ENCODE data around the gene MAFG. TPM values are rescaled to one million over a fixed set of nuclear protein-coding genes. Genes with fewer than 3 reads are reported as not detected.

Gene MAFG
- total and polyA plus RNA-seq, 2 experiments from 2014 or later, result 17.2 to 33.4 TPM

DNA sequence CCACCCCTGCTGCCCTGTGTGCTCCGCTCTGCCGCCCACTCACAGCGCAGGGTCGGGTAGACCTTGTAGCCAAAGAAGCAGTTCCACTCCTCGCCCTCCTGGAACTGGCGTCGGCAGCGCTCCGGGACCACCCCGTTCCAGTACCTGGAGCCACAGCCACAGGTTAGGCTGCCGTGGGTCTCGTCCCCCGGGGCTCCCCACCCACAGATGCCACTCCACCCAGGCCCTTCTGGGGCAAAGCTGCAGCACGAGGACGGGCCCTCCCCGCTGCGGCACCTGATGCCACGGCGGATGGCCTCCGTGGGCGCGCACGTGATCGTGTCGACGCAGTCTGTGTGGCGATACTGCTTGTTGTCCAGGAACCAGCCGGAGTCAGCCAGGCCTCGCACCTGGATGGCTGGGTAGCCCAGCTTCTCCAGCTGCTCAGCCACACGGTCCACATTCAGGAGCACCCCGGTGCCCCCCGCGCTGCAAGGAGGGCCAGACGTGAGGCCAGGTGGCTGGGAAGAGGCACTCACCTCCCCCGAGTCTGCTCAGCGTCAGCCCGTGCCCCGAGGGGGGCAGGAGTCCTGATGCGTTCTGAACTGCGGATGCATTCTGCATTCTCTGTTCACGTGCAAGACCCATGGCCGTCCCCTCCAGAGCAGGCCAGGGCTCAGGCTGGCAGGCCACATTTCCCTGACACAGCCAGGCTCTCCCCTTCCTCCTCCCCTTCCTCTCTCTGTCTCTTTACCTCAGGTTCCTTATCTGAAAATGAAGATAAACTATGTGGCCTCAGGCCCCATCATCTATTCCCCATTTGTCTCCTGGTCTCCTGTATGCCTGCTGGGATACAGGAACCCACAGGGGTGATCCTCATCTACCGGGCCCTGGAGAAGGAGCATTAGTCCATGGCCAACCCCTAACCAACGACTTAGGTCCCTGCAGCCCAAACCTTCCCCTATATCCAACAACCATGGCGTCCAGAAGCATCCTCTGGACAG lies 29.4 kb upstream of the MAFG start:
- no peak overlapping the region for H3K4me3 ChIP-seq
- Mint-ChIP-seq H3K4me3 (no peak overlapping the region), H3K9me3 (peaks cover 3% of the 10 kb centered on the region; the same call in 1 of the 3 replicates), H3K27me3 (ENCODE audit: insufficient read depth, low read depth, poor library complexity) (peaks cover 41% of the 10 kb centered on the region), H3K36me3 (ENCODE audit: low read depth) (no peaks in the 10 kb centered on the region; the same call in 2 of the 3 replicates), H3K4me1 (no peaks in the 10 kb centered on the region; the same call in 2 of the 3 replicates), H3K27ac (no peak overlapping the region)
- no peak overlapping the region for H2AFZ ChIP-seq
- no peaks in the 10 kb centered on the region for H3F3A ChIP-seq (replicated peaks; ENCODE audit: low read depth)
- DNase-seq (ENCODE audit: low spot score) (no peak), ATAC-seq (no peak)
- no peak for TF ChIP-seq JUNB (IDR thresholded peaks at IDR 0.05; ENCODE audit: unreplicated experiment)
- TF ChIP-seq, protein P1, sequence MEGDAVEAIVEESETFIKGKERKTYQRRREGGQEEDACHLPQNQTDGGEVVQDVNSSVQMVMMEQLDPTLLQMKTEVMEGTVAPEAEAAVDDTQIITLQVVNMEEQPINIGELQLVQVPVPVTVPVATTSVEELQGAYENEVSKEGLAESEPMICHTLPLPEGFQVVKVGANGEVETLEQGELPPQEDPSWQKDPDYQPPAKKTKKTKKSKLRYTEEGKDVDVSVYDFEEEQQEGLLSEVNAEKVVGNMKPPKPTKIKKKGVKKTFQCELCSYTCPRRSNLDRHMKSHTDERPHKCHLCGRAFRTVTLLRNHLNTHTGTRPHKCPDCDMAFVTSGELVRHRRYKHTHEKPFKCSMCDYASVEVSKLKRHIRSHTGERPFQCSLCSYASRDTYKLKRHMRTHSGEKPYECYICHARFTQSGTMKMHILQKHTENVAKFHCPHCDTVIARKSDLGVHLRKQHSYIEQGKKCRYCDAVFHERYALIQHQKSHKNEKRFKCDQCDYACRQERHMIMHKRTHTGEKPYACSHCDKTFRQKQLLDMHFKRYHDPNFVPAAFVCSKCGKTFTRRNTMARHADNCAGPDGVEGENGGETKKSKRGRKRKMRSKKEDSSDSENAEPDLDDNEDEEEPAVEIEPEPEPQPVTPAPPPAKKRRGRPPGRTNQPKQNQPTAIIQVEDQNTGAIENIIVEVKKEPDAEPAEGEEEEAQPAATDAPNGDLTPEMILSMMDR (conservative IDR thresholded peaks at IDR 0.05; ENCODE audit: low read depth in 2 of 2), result no peak
- TF ChIP-seq, protein P2, sequence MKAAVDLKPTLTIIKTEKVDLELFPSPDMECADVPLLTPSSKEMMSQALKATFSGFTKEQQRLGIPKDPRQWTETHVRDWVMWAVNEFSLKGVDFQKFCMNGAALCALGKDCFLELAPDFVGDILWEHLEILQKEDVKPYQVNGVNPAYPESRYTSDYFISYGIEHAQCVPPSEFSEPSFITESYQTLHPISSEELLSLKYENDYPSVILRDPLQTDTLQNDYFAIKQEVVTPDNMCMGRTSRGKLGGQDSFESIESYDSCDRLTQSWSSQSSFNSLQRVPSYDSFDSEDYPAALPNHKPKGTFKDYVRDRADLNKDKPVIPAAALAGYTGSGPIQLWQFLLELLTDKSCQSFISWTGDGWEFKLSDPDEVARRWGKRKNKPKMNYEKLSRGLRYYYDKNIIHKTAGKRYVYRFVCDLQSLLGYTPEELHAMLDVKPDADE (IDR thresholded peaks at IDR 0.05), result no peak
- TF ChIP-seq CREB1 (CRISPR knock-in tag; IDR thresholded peaks at IDR 0.05; ENCODE audit: low read depth), result no peak
- TF ChIP-seq EZH2phosphoT487 (IDR thresholded peaks at IDR 0.05; ENCODE audit: unreplicated experiment), result no peak
- TF ChIP-seq STAT1 (IDR thresholded peaks at IDR 0.05; ENCODE audit: unreplicated experiment), result no peak
- no peaks in the 10 kb centered on the region; the same call in 1 of the 2 replicates for H3K4me1 ChIP-seq (ENCODE audit: insufficient read depth)
- no peaks in the 10 kb centered on the region for H3K9me2 ChIP-seq (ENCODE audit: insufficient read depth)
- no peak overlapping the region for H3K4me2 ChIP-seq
- peaks cover 6% of the 10 kb centered on the region; the same call in 1 of the 2 replicates for H4K20me1 ChIP-seq (replicated peaks; ENCODE audit: insufficient read depth)
- H3K36me3 ChIP-seq (ENCODE audit: insufficient read depth), result no peaks in the 10 kb centered on the region
- no peaks in the 10 kb centered on the region for H3K79me2 ChIP-seq (replicated peaks; ENCODE audit: insufficient read depth)
- no peak overlapping the region for H3K27ac ChIP-seq (ENCODE audit: low read depth)
- H3K27me3 ChIP-seq (ENCODE audit: insufficient read depth), result peaks cover 49% of the 10 kb centered on the region

DNA sequence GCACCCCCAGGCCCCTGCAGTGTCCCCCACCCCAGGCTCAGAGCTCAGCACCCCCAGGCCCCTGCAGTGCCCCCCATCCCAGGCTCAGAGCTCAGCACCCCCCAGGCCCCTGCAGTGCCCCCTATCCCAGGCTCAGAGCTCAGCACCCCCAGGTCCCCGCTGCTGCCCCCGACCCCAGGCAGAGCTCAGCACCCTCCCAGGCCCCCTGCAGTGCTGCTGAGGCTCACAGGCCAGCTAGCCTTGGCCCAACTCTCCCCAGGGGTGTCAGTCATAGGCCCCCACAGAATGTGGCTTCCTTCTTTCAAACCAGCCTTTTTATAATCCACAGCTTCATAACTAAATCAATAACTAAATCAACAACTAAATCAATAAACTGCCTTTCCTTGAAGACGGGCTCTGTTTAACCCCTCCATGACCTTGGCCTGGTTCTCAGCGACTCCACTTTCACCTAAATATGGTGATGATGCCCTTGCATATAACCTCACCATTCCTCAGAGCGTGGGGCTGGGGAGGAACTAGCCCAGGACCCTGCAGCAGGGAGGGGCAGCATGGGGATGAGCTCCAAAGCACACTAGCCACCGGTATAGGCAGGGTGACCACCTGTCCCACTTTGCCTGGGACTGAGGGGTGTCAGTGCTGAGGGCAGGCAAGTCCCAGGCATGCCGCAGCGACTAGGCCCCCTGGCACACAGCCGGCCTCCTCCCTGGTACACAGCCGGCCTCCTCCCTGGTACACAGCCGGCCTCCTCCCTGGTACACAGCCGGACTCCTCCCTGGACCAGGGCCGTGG lies 28.4 kb upstream of the MAFG start:
- H3K36me3 ChIP-seq (ENCODE audit: insufficient read depth), result no peaks in the 10 kb centered on the region
- DNase-seq (ENCODE audit: low spot score) (no peak), ATAC-seq (no peak)
- Mint-ChIP-seq H3K27ac (no peak overlapping the region), H3K9me3 (peaks cover 3% of the 10 kb centered on the region; the same call in 1 of the 3 replicates), H3K27me3 (ENCODE audit: insufficient read depth, low read depth, poor library complexity) (peaks cover 43% of the 10 kb centered on the region), H3K4me3 (no peak overlapping the region), H3K4me1 (no peaks in the 10 kb centered on the region; the same call in 2 of the 3 replicates), H3K36me3 (ENCODE audit: low read depth) (no peaks in the 10 kb centered on the region; the same call in 2 of the 3 replicates)
- no peaks in the 10 kb centered on the region for H3K79me2 ChIP-seq (replicated peaks; ENCODE audit: insufficient read depth)
- no peak overlapping the region for H3K27ac ChIP-seq (ENCODE audit: low read depth)
- no peak overlapping the region for H2AFZ ChIP-seq
- H3F3A ChIP-seq (replicated peaks; ENCODE audit: low read depth), result no peaks in the 10 kb centered on the region
- H3K4me2 ChIP-seq, result no peak overlapping the region
- H3K9me2 ChIP-seq (ENCODE audit: insufficient read depth), result no peaks in the 10 kb centered on the region
- no peak for TF ChIP-seq CREB1 (CRISPR knock-in tag; IDR thresholded peaks at IDR 0.05; ENCODE audit: low read depth)
- TF ChIP-seq ZNF114 (CRISPR knock-in tag; IDR thresholded peaks at IDR 0.05), result no peak
- TF ChIP-seq, protein P1 (conservative IDR thresholded peaks at IDR 0.05; ENCODE audit: low read depth in 2 of 2), result no peak
- no peak for TF ChIP-seq EZH2phosphoT487 (IDR thresholded peaks at IDR 0.05; ENCODE audit: unreplicated experiment)
- TF ChIP-seq, protein P2 (IDR thresholded peaks at IDR 0.05), result no peak
- no peak for TF ChIP-seq POLR2AphosphoS5 (IDR thresholded peaks at IDR 0.05; ENCODE audit: low read depth)
- TF ChIP-seq STAT1 (IDR thresholded peaks at IDR 0.05; ENCODE audit: unreplicated experiment), result no peak
- TF ChIP-seq ZNF331 (CRISPR knock-in tag; IDR thresholded peaks at IDR 0.05; ENCODE audit: low read depth), result no peak
- H3K27me3 ChIP-seq (ENCODE audit: insufficient read depth), result peaks cover 41% of the 10 kb centered on the region
- H4K20me1 ChIP-seq (replicated peaks; ENCODE audit: insufficient read depth), result peaks cover 6% of the 10 kb centered on the region; the same call in 1 of the 2 replicates
- no peaks in the 10 kb centered on the region for H3K4me1 ChIP-seq (ENCODE audit: insufficient read depth)
- H3K4me3 ChIP-seq, result no peak overlapping the region
